ENCODE data around the gene ACKR3. TPM values are rescaled to one million over a fixed set of nuclear protein-coding genes. Genes with fewer than 3 reads are reported as not detected.

Gene ACKR3
- total RNA-seq, 1 experiment from 2014 or later: not detected

DNA sequence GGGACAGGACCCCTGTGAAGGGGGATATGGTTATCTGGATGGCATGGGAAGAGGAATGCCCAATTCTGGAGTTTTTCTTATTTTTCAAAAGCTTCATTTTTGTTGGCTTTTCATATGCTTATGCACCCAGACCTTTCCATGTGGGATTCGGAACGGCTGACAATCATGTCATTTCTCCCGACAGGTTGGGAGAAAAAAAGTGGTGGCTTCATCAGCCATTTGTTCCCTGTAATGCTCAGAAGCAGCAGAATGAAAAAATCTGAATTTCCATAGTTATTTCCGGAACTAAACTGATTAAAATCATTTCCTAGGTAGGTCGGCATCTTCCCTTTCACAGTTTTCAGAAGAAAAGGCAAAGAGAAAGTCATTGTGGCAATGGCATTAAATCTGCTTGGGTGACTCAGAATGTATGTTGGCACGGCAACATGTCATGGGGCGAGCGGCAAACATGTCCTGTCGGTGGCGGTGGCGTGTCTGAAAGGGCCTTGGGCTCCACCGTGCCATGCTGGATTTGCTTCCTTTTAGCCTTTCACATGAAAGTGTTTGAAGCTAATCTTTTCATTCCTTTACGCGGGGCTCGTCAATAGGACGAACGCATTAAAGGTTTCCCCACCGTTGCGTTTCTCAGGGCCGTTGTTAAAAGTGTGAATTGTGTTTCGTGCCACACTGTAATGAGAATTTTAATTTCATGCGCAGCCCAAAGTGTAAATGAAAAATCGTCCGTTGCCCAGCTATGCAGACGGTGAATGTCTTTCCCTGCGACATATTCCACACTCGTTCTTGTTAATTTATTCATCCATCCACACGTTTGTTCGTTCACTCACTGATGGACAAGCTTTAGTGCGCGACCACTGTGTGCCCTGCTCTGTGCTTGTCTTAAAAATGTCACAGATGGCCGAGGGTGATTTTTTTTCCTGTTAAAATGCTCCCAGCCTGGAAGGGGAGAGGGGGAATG, 18.5 kb downstream of the ACKR3 start:
- TF ChIP-seq, protein P1, sequence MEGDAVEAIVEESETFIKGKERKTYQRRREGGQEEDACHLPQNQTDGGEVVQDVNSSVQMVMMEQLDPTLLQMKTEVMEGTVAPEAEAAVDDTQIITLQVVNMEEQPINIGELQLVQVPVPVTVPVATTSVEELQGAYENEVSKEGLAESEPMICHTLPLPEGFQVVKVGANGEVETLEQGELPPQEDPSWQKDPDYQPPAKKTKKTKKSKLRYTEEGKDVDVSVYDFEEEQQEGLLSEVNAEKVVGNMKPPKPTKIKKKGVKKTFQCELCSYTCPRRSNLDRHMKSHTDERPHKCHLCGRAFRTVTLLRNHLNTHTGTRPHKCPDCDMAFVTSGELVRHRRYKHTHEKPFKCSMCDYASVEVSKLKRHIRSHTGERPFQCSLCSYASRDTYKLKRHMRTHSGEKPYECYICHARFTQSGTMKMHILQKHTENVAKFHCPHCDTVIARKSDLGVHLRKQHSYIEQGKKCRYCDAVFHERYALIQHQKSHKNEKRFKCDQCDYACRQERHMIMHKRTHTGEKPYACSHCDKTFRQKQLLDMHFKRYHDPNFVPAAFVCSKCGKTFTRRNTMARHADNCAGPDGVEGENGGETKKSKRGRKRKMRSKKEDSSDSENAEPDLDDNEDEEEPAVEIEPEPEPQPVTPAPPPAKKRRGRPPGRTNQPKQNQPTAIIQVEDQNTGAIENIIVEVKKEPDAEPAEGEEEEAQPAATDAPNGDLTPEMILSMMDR (IDR thresholded peaks at IDR 0.05): no peak
- TF ChIP-seq TCF7L2 (IDR thresholded peaks at IDR 0.05; ENCODE audit: low read depth, low read length) (no peak), SIN3A (IDR thresholded peaks at IDR 0.05; ENCODE audit: borderline replicate concordance, insufficient read depth, low read depth, low read length) (no peak), POLR2AphosphoS5 (IDR thresholded peaks at IDR 0.05; ENCODE audit: low read depth, low read length) (no peak)
- TF ChIP-seq, protein P2, sequence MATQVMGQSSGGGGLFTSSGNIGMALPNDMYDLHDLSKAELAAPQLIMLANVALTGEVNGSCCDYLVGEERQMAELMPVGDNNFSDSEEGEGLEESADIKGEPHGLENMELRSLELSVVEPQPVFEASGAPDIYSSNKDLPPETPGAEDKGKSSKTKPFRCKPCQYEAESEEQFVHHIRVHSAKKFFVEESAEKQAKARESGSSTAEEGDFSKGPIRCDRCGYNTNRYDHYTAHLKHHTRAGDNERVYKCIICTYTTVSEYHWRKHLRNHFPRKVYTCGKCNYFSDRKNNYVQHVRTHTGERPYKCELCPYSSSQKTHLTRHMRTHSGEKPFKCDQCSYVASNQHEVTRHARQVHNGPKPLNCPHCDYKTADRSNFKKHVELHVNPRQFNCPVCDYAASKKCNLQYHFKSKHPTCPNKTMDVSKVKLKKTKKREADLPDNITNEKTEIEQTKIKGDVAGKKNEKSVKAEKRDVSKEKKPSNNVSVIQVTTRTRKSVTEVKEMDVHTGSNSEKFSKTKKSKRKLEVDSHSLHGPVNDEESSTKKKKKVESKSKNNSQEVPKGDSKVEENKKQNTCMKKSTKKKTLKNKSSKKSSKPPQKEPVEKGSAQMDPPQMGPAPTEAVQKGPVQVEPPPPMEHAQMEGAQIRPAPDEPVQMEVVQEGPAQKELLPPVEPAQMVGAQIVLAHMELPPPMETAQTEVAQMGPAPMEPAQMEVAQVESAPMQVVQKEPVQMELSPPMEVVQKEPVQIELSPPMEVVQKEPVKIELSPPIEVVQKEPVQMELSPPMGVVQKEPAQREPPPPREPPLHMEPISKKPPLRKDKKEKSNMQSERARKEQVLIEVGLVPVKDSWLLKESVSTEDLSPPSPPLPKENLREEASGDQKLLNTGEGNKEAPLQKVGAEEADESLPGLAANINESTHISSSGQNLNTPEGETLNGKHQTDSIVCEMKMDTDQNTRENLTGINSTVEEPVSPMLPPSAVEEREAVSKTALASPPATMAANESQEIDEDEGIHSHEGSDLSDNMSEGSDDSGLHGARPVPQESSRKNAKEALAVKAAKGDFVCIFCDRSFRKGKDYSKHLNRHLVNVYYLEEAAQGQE (IDR thresholded peaks at IDR 0.05; ENCODE audit: insufficient read depth in 1 of 2, low read depth in 2 of 2, low read length in 1 of 2): no peak
- H3K4me3 ChIP-seq (ENCODE audit: low read depth in 2 of 2, low read length in 2 of 2): no peak overlapping the region
- no peak overlapping the region for H3K27ac ChIP-seq (ENCODE audit: low read length)
- ATAC-seq (no peak), DNase-seq (ENCODE audit: low read depth, low spot score) (no peak)
- peaks cover 2% of the 10 kb centered on the region; the same call in 1 of the 2 replicates for H3K27me3 ChIP-seq (ENCODE audit: control insufficient read depth, insufficient read depth, low read length)
- BruUV-seq (replicated peaks): no TSS peak
- no peaks in the 10 kb centered on the region for H3K4me1 ChIP-seq (ENCODE audit: control insufficient read depth, insufficient read depth, low read length)
- no peaks in the 10 kb centered on the region for H3K36me3 ChIP-seq (ENCODE audit: control insufficient read depth, insufficient read depth, low read length)
- in situ Hi-C loops (cut with HindIII; ENCODE audit: low pct_unique_long_range_greater_than_20kb, low sequenced_read_pairs): no loop called here
- CTCF ChIA-PET: no interaction called here
- POLR2A ChIA-PET: no interaction called here
- intact Hi-C loops (cut with micrococcal nuclease; ENCODE audit: unreplicated experiment): no loop called here
- no peaks in the 10 kb centered on the region for H3K9me3 ChIP-seq (ENCODE audit: control insufficient read depth, insufficient read depth, low read depth, low read length)

DNA sequence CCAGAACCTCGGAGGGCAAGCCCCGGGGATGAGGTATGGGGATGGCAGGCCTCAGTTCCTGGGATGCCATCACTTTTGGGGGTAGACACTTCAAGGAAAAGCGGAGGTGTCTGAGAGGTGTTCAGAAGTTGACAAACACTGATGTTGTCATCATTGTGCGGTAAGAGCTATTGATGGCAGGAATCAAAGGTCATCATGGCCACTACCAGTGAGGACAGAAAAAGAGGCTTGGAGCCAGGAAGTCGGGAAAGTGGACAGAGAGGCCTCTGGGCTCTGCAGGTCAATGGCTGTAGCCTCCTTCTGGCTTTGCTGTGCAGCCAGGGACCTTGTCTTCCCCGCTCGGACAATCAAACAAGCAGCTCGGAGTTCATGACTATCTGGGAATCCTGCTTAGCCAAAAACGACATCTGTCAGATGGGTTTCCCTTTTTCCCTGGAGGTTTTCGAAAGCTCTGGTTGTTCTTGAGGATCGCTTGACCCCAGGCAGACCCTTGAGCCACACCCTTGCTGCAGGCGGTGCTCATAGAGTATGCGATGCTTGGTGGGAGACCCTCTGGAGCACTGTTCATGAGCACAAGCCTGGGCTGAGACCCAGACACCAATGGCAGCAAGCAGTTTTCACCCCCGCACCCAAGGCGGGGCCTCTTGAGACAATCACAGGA, 19.4 kb downstream of the ACKR3 start:
- no peak for DNase-seq (ENCODE audit: low read depth, low spot score)
- ChIA-PET POLR2A (no interaction called here), CTCF (interaction anchor here (0.6 kb wide), 1 partner anchor 823 kb away, joined by 3 read pairs; no protein-coding TSS in a partner anchor)
- in situ Hi-C loops (cut with HindIII; ENCODE audit: low pct_unique_long_range_greater_than_20kb, low sequenced_read_pairs): no loop called here
- Histone ChIP-seq H3K4me1 (ENCODE audit: control insufficient read depth, insufficient read depth, low read length) (no peaks in the 10 kb centered on the region), H3K9me3 (ENCODE audit: control insufficient read depth, insufficient read depth, low read depth, low read length) (no peaks in the 10 kb centered on the region), H3K27me3 (ENCODE audit: control insufficient read depth, insufficient read depth, low read length) (peaks cover 2% of the 10 kb centered on the region; the same call in 1 of the 2 replicates), H3K27ac (ENCODE audit: low read length) (no peak overlapping the region), H3K36me3 (ENCODE audit: control insufficient read depth, insufficient read depth, low read length) (no peaks in the 10 kb centered on the region), H3K4me3 (ENCODE audit: low read depth in 2 of 2, low read length in 2 of 2) (no peak overlapping the region)
- BruUV-seq (replicated peaks): no TSS peak
- TF ChIP-seq POLR2AphosphoS5 (IDR thresholded peaks at IDR 0.05; ENCODE audit: low read depth, low read length) (no peak), TCF7L2 (IDR thresholded peaks at IDR 0.05; ENCODE audit: low read depth, low read length) (no peak), SIN3A (IDR thresholded peaks at IDR 0.05; ENCODE audit: borderline replicate concordance, insufficient read depth, low read depth, low read length) (no peak)
- TF ChIP-seq, protein P2 (IDR thresholded peaks at IDR 0.05; ENCODE audit: insufficient read depth in 1 of 2, low read depth in 2 of 2, low read length in 1 of 2): no peak
- TF ChIP-seq, protein P1 (IDR thresholded peaks at IDR 0.05): no peak
- intact Hi-C loops (cut with micrococcal nuclease; ENCODE audit: unreplicated experiment): no loop called here
- no peak for ATAC-seq
